T-helper 9 cell (primary cell): ENCODE data around the gene RAB6B.

Source experiments
- DNase-seq: peaks from one replicate; pipeline ENCODE4 v3.0.0-alpha.2; 2020

The RAB6B gene

GRCh38 chr3:133894353-133895207, 1.1 kb downstream of the RAB6B start:
- DNase-seq: no peak

- DNase-seq: no peak
Measured at GRCh38 chr3:133893683-133894352, 1.9 kb downstream of the RAB6B start.

- no peak for DNase-seq
Measured at GRCh38 chr3:133892541-133893231, 3.0 kb downstream of the RAB6B start.

GRCh38 chr3:133891662-133892378, 3.9 kb downstream of the RAB6B start:
- DNase-seq: no peak

GRCh38 chr3:133890972-133891644, 4.6 kb downstream of the RAB6B start:
- DNase-seq: no peak

- no peak for DNase-seq
Measured at GRCh38 chr3:133890037-133890436, 5.6 kb downstream of the RAB6B start.

- no peak for DNase-seq
Measured at GRCh38 chr3:133888726-133889340, 6.8 kb downstream of the RAB6B start.

- no peak for DNase-seq
Measured at GRCh38 chr3:133887803-133888703, 7.6 kb downstream of the RAB6B start.

GRCh38 chr3:133887074-133887802, 8.4 kb downstream of the RAB6B start:
- no peak for DNase-seq

GRCh38 chr3:133886031-133886722, 9.5 kb downstream of the RAB6B start:
- no peak for DNase-seq

- DNase-seq: no peak
Measured at GRCh38 chr3:133884887-133885711, 10.6 kb downstream of the RAB6B start.

GRCh38 chr3:133884054-133884886, 11.4 kb downstream of the RAB6B start:
- DNase-seq: no peak

GRCh38 chr3:133883641-133884040, 12.0 kb downstream of the RAB6B start:
- no peak for DNase-seq

- DNase-seq: no peak
Measured at GRCh38 chr3:133882986-133883586, 12.6 kb downstream of the RAB6B start.

GRCh38 chr3:133881939-133882825, 13.5 kb downstream of the RAB6B start:
- DNase-seq: no peak

- no peak for DNase-seq
Measured at GRCh38 chr3:133881492-133881891, 14.2 kb downstream of the RAB6B start.
